ENCODE results near the gene IRAK2. TPM values are rescaled to one million over a fixed set of nuclear protein-coding genes. Genes with fewer than 3 reads are reported as not detected.
"Not testable (repeated sequence)": the region's sequence is repeated elsewhere in the genome, so short reads cannot be mapped to it uniquely, and the experiment has no call there.

Gene IRAK2
- total RNA-seq, 1 experiment from 2014 or later: 4.2 TPM

- Mint-ChIP-seq H3K27me3 (ENCODE audit: insufficient read depth, unreplicated experiment) (no peaks in the 10 kb centered on the region), H3K27ac (ENCODE audit: unreplicated experiment) (peak overlapping the region; percentile 42), H3K36me3 (ENCODE audit: insufficient read depth, unreplicated experiment) (peaks cover 26% of the 10 kb centered on the region), H3K4me1 (ENCODE audit: low read depth, unreplicated experiment) (no peaks in the 10 kb centered on the region), H3K9me3 (ENCODE audit: unreplicated experiment) (no peaks in the 10 kb centered on the region), H3K4me3 (ENCODE audit: unreplicated experiment) (no peak overlapping the region)
- Histone ChIP-seq H3K4me3 (ENCODE audit: low read depth, low read length) (no peak overlapping the region), H3K27me3 (replicated peaks; ENCODE audit: control insufficient read depth, insufficient read depth, low read length) (no peaks in the 10 kb centered on the region), H3K36me3 (ENCODE audit: control insufficient read depth, insufficient read depth, low read length) (no peaks in the 10 kb centered on the region), H3K4me1 (no peaks in the 10 kb centered on the region), H3K9me3 (no peaks in the 10 kb centered on the region)
- no peak for TF ChIP-seq CTCF (IDR thresholded peaks at IDR 0.05; ENCODE audit: insufficient read depth in 1 of 2, low read depth in 1 of 2, low read length in 1 of 2, severe bottlenecking in 1 of 2, unreplicated experiment in 1 of 2)
- no peak for DNase-seq
- ChIA-PET CTCF (no interaction called here), POLR2A (no interaction called here)
- BruUV-seq (replicated peaks): no TSS peak
- intact Hi-C loops (cut with micrococcal nuclease; ENCODE audit: unreplicated experiment): no loop called here
These were observed 7.7 kb upstream of the IRAK2 start for GRCh38 chr3:10157031-10157430.

- BruUV-seq (replicated peaks); H3K27me3 ChIP-seq (replicated peaks; ENCODE audit: control insufficient read depth, insufficient read depth, low read length); DNase-seq; H3K27me3 Mint-ChIP-seq (ENCODE audit: insufficient read depth, unreplicated experiment); CTCF ChIA-PET; H3K4me3 ChIP-seq (ENCODE audit: low read depth, low read length); H3K9me3 Mint-ChIP-seq (ENCODE audit: unreplicated experiment); POLR2A ChIA-PET; intact Hi-C loops (cut with micrococcal nuclease; ENCODE audit: unreplicated experiment); H3K27ac Mint-ChIP-seq (ENCODE audit: unreplicated experiment); H3K4me1 Mint-ChIP-seq (ENCODE audit: low read depth, unreplicated experiment); H3K4me1 ChIP-seq; H3K36me3 ChIP-seq (ENCODE audit: control insufficient read depth, insufficient read depth, low read length); H3K9me3 ChIP-seq; H3K4me3 Mint-ChIP-seq (ENCODE audit: unreplicated experiment): not testable (repeated sequence)
- peaks cover 11% of the 10 kb centered on the region for H3K36me3 Mint-ChIP-seq (ENCODE audit: insufficient read depth, unreplicated experiment)
These were observed 6.2 kb upstream of the IRAK2 start for GRCh38 chr3:10158555-10158954.

GRCh38 chr3:10160346-10160745 is 4.4 kb upstream of the IRAK2 start:
- Histone ChIP-seq H3K4me1 (0 out of 2 replicates have a peak, but pooled peaks cover 4% of the 10 kb centered on the region), H3K4me3 (ENCODE audit: low read depth, low read length) (no peak overlapping the region), H3K9me3 (no peaks in the 10 kb centered on the region), H3K36me3 (ENCODE audit: control insufficient read depth, insufficient read depth, low read length) (no peaks in the 10 kb centered on the region), H3K27me3 (replicated peaks; ENCODE audit: control insufficient read depth, insufficient read depth, low read length) (no peaks in the 10 kb centered on the region)
- ChIA-PET CTCF (no interaction called here), POLR2A (no interaction called here)
- Mint-ChIP-seq H3K27ac (ENCODE audit: unreplicated experiment) (no peak overlapping the region), H3K9me3 (ENCODE audit: unreplicated experiment) (no peaks in the 10 kb centered on the region), H3K4me1 (ENCODE audit: low read depth, unreplicated experiment) (no peaks in the 10 kb centered on the region), H3K27me3 (ENCODE audit: insufficient read depth, unreplicated experiment) (no peaks in the 10 kb centered on the region), H3K36me3 (ENCODE audit: insufficient read depth, unreplicated experiment) (peaks cover 10% of the 10 kb centered on the region), H3K4me3 (ENCODE audit: unreplicated experiment) (no peak overlapping the region)
- BruUV-seq (replicated peaks): no TSS peak
- TF ChIP-seq CTCF (IDR thresholded peaks at IDR 0.05; ENCODE audit: insufficient read depth in 1 of 2, low read depth in 1 of 2, low read length in 1 of 2, severe bottlenecking in 1 of 2, unreplicated experiment in 1 of 2): no peak
- intact Hi-C loops (cut with micrococcal nuclease; ENCODE audit: unreplicated experiment): loop anchor here (10.0 kb wide), 1 partner anchor 124 kb away; no protein-coding TSS in a partner anchor
- no peak for DNase-seq

- Histone ChIP-seq H3K4me3 (ENCODE audit: low read depth, low read length) (no peak overlapping the region), H3K36me3 (ENCODE audit: control insufficient read depth, insufficient read depth, low read length) (no peaks in the 10 kb centered on the region), H3K27me3 (replicated peaks; ENCODE audit: control insufficient read depth, insufficient read depth, low read length) (no peaks in the 10 kb centered on the region), H3K4me1 (0 out of 2 replicates have a peak, but pooled peaks cover 4% of the 10 kb centered on the region), H3K9me3 (no peaks in the 10 kb centered on the region)
- Mint-ChIP-seq H3K27me3 (ENCODE audit: insufficient read depth, unreplicated experiment) (no peaks in the 10 kb centered on the region), H3K4me3 (ENCODE audit: unreplicated experiment) (no peak overlapping the region), H3K9me3 (ENCODE audit: unreplicated experiment) (no peaks in the 10 kb centered on the region), H3K4me1 (ENCODE audit: low read depth, unreplicated experiment) (no peaks in the 10 kb centered on the region), H3K36me3 (ENCODE audit: insufficient read depth, unreplicated experiment) (peaks cover 10% of the 10 kb centered on the region), H3K27ac (ENCODE audit: unreplicated experiment) (no peak overlapping the region)
- no peak for DNase-seq
- TF ChIP-seq CTCF (IDR thresholded peaks at IDR 0.05; ENCODE audit: insufficient read depth in 1 of 2, low read depth in 1 of 2, low read length in 1 of 2, severe bottlenecking in 1 of 2, unreplicated experiment in 1 of 2): no peak
- no TSS peak for BruUV-seq (replicated peaks)
- ChIA-PET CTCF (no interaction called here), POLR2A (no interaction called here)
- intact Hi-C loops (cut with micrococcal nuclease; ENCODE audit: unreplicated experiment): loop anchor here (10.0 kb wide), 1 partner anchor 124 kb away; no protein-coding TSS in a partner anchor
These were observed 3.8 kb upstream of the IRAK2 start for GRCh38 chr3:10160925-10161324.

Data from Caco-2 (cell line).